Gastrocnemius medialis (tissue), 4 donors: ENCODE measurements around the gene CPM.

Experiments used
- CTCF ChIP-seq, 5 experiments: fragments of 450-650 bp in 3 of 5; fragments of 200-600 bp in 2 of 5; sonication (generic) in 2 of 5; IDR thresholded peaks in 4 of 5; conservative IDR thresholded peaks in 1 of 5; 1 replicate in 4 of 5; 2 replicates in 1 of 5; pipeline ENCODE4 v1.5.1; 2016 to 2019; ENCODE audit warnings: antibody characterized with exemption in 5 of 5, mild to moderate bottlenecking in 3 of 5, moderate library complexity in 3 of 5
- POLR2A ChIP-seq, 2 donors: fragments of 450-650 bp; IDR thresholded peaks; one replicate each; pipeline ENCODE4 v1.6.1; 2017; ENCODE audit warnings: antibody characterized with exemption in 2 of 2, mild to moderate bottlenecking in 2 of 2, moderate library complexity in 2 of 2

- TF ChIP-seq CTCF (IDR thresholded peaks at IDR 0.05 in 4 of 5, conservative IDR thresholded peaks at IDR 0.05 in 1 of 5) (no peak), POLR2A (IDR thresholded peaks at IDR 0.05) (no peak)
Observed at GRCh38 chr12:68954811-68955210, 21.8 kb upstream of the CPM start.
